IMR-90 (cell line): ENCODE measurements around the gene KCTD3. TPM values are rescaled to one million over a fixed set of nuclear protein-coding genes. Genes with fewer than 3 reads are reported as not detected.

ENCODE experiments used
- ATAC-seq: fragments of 200-7000 bp; cut with Tn5 transposase; 2 replicates; pipeline ENCODE4 v1.9.1; 2020; ENCODE audit warnings: low read depth, mild to moderate bottlenecking, moderate library complexity
- BruUV-seq: library from RNA; stranded (reverse); fragments of 400-500 nt; replicated peaks from 2 replicates; lab custom pipeline; 2021; lab: Mats Ljungman, UMichigan
- CTCF ChIA-PET: fragments of 300-600 bp; formaldehyde crosslinking; extraction: SDS; loops from one replicate; lab custom pipeline; 2021; ENCODE audit warnings: antibody characterized with exemption; lab: Yijun Ruan, JAX
- POLR2A ChIA-PET: fragments of 300-600 bp; sonication (Branson Sonifier 250); formaldehyde crosslinking; loops from one replicate; lab custom pipeline; 2022; ENCODE audit warnings: antibody characterized with exemption; ENCODE audit not compliant: unreplicated experiment; lab: Charles Lee
- DNase-seq: peaks from one replicate; pipeline ENCODE4 v3.0.0; 2013
- H2AFZ ChIP-seq: replicated peaks from 2 replicates; pipeline ENCODE3; 2013; ENCODE audit warnings: low read length, mild to moderate bottlenecking; ENCODE audit not compliant: poor library complexity
- H2AK5ac ChIP-seq: 2 replicates; pipeline ENCODE4 v1.6.1; 2013; ENCODE audit warnings: low read depth, low read length, inconsistent platforms
- H2AK9ac ChIP-seq: replicated peaks from 2 replicates; pipeline ENCODE3; 2013; ENCODE audit warnings: mild to moderate bottlenecking, low read depth, low read length, moderate library complexity; ENCODE audit not compliant: poor library complexity
- H2BK120ac ChIP-seq: 2 replicates; pipeline ENCODE4 v1.6.1; 2013; ENCODE audit warnings: low read depth, low read length, inconsistent platforms
- H2BK15ac ChIP-seq: 3 replicates; pipeline ENCODE4 v1.6.1; 2013; ENCODE audit warnings: low read depth, low read length, inconsistent platforms
- H2BK20ac ChIP-seq: 2 replicates; pipeline ENCODE4 v1.6.1; 2013; ENCODE audit warnings: low read depth, mild to moderate bottlenecking, inconsistent platforms, low read length, moderate library complexity
- H2BK5ac ChIP-seq: 2 replicates; pipeline ENCODE4 v1.6.1; 2013; ENCODE audit warnings: mild to moderate bottlenecking, low read depth, low read length, inconsistent platforms; ENCODE audit not compliant: poor library complexity, severe bottlenecking
- H3K14ac ChIP-seq: replicated peaks from 2 replicates; pipeline ENCODE4 v1.6.1; 2013; ENCODE audit warnings: low read depth, low read length, inconsistent platforms
- H3K18ac ChIP-seq: 2 replicates; pipeline ENCODE4 v1.6.1; 2013; ENCODE audit warnings: low read depth, low read length, control low read depth
- H3K23ac ChIP-seq: 2 replicates; pipeline ENCODE4 v1.6.1; 2013; ENCODE audit warnings: low read depth, low read length, inconsistent platforms
- H3K27ac ChIP-seq: 2 replicates; pipeline ENCODE4 v1.5.1; 2013; ENCODE audit warnings: mild to moderate bottlenecking, control low read depth, low read length; ENCODE audit not compliant: insufficient read depth
- H3K27me3 ChIP-seq: 2 replicates; pipeline ENCODE4 v1.6.1; 2013; ENCODE audit warnings: low read length; ENCODE audit not compliant: control insufficient read depth, insufficient read depth
- H3K36me3 ChIP-seq: 2 replicates; pipeline ENCODE4 v1.6.1; 2013; ENCODE audit warnings: low read length, mixed read lengths; ENCODE audit not compliant: control insufficient read depth, insufficient read depth
- H3K4ac ChIP-seq: 2 replicates; pipeline ENCODE4 v1.6.1; 2013; ENCODE audit warnings: low read depth, low read length, inconsistent platforms
- H3K4me1 ChIP-seq: 2 replicates; pipeline ENCODE4 v1.6.1; 2013; ENCODE audit warnings: low read length, mixed read lengths; ENCODE audit not compliant: control insufficient read depth, insufficient read depth
- H3K4me2 ChIP-seq: 2 replicates; pipeline ENCODE4 v1.6.1; 2013; ENCODE audit warnings: low read depth, mild to moderate bottlenecking, control low read depth, low read length, moderate library complexity
- H3K4me3 ChIP-seq: 2 replicates; pipeline ENCODE4 v1.5.1; 2013; ENCODE audit warnings: low read depth, mild to moderate bottlenecking, control low read depth, low read length, moderate library complexity; ENCODE audit not compliant: insufficient read depth
- H3K56ac ChIP-seq: 2 replicates; pipeline ENCODE4 v1.6.1; 2013; ENCODE audit warnings: low read length, inconsistent platforms; ENCODE audit not compliant: insufficient read depth; ENCODE audit errors: extremely low read depth
- H3K79me1 ChIP-seq, 2 experiments: 2 replicates each; pipeline ENCODE4 v1.6.1; 2013; ENCODE audit warnings: low read length in 2 of 2, inconsistent platforms in 1 of 2, low read depth in 1 of 2
- H3K9ac ChIP-seq: 2 replicates; pipeline ENCODE4 v1.6.1; 2013; ENCODE audit warnings: low read depth, low read length, control low read depth
- H3K9me1 ChIP-seq: 2 replicates; pipeline ENCODE4 v1.6.1; 2013; ENCODE audit warnings: low read length, inconsistent platforms; ENCODE audit not compliant: insufficient read depth
- H3K9me3 ChIP-seq: 2 replicates; pipeline ENCODE4 v1.6.1; 2013; ENCODE audit warnings: low read length; ENCODE audit not compliant: control insufficient read depth, insufficient read depth
- H4K20me1 ChIP-seq: 2 replicates; pipeline ENCODE4 v1.6.1; 2013; ENCODE audit warnings: low read length, inconsistent platforms; ENCODE audit not compliant: insufficient read depth
- H4K5ac ChIP-seq: 2 replicates; pipeline ENCODE4 v1.6.1; 2013; ENCODE audit warnings: mild to moderate bottlenecking, low read depth, low read length, control low read depth
- H4K8ac ChIP-seq, 2 experiments: 2 replicates each; pipeline ENCODE4 v1.6.1; 2013; ENCODE audit warnings: low read depth in 2 of 2, low read length in 2 of 2, control low read depth in 1 of 2, inconsistent platforms in 1 of 2
- H4K91ac ChIP-seq: 2 replicates; pipeline ENCODE4 v1.6.1; 2013; ENCODE audit warnings: low read depth, low read length, inconsistent platforms; ENCODE audit not compliant: insufficient read depth
- BHLHE40 ChIP-seq: fragments of 150-350 bp; IDR thresholded peaks from 2 replicates; pipeline ENCODE4 v1.6.1; 2016; ENCODE audit warnings: mild to moderate bottlenecking, low read depth, low read length
- CEBPB ChIP-seq: IDR thresholded peaks from 2 replicates; pipeline ENCODE4 v1.6.1; 2012; ENCODE audit warnings: low read depth, low read length, improper control_type of control experiment
- CHD1 ChIP-seq: IDR thresholded peaks from 2 replicates; pipeline ENCODE4 v1.6.1; 2012; ENCODE audit warnings: low read depth, low read length, improper control_type of control experiment
- CTCF ChIP-seq: conservative IDR thresholded peaks from 2 replicates; pipeline ENCODE4 v1.5.1; 2012; ENCODE audit warnings: mild to moderate bottlenecking, low read depth, low read length, improper control_type of control experiment
- ELK1 ChIP-seq: fragments of 150-350 bp; IDR thresholded peaks from 2 replicates; pipeline ENCODE4 v1.6.1; 2016; ENCODE audit warnings: low read depth, mild to moderate bottlenecking, low read length, moderate library complexity, borderline replicate concordance
- FOS ChIP-seq: fragments of 150-350 bp; IDR thresholded peaks from 2 replicates; pipeline ENCODE4 v1.6.1; 2016; ENCODE audit warnings: low read depth, low read length
- MAFK ChIP-seq: IDR thresholded peaks from 2 replicates; pipeline ENCODE4 v1.6.1; 2012; ENCODE audit warnings: low read depth, low read length, improper control_type of control experiment
- MAZ ChIP-seq: IDR thresholded peaks from 2 replicates; pipeline ENCODE4 v1.6.1; 2012; ENCODE audit warnings: low read depth, mild to moderate bottlenecking, low read length, improper control_type of control experiment, moderate library complexity, borderline replicate concordance
- MXI1 ChIP-seq: IDR thresholded peaks from 2 replicates; pipeline ENCODE4 v1.6.1; 2012; ENCODE audit warnings: low read depth, mild to moderate bottlenecking, low read length, moderate library complexity, borderline replicate concordance
- NFE2L2 ChIP-seq: fragments of 150-350 bp; IDR thresholded peaks from 2 replicates; pipeline ENCODE4 v1.6.1; 2016; ENCODE audit warnings: low read depth, mild to moderate bottlenecking, low read length
- POLR2A ChIP-seq: IDR thresholded peaks from 2 replicates; pipeline ENCODE4 v1.6.1; 2012; ENCODE audit warnings: mild to moderate bottlenecking, low read depth, low read length
- RAD21 ChIP-seq: IDR thresholded peaks from 2 replicates; pipeline ENCODE4 v1.6.1; 2012; ENCODE audit warnings: low read length, improper control_type of control experiment
- RCOR1 ChIP-seq: IDR thresholded peaks from 2 replicates; pipeline ENCODE4 v1.6.1; 2012; ENCODE audit warnings: mild to moderate bottlenecking, low read length, improper control_type of control experiment; ENCODE audit not compliant: insufficient replicate concordance
- RFX5 ChIP-seq: IDR thresholded peaks from 2 replicates; pipeline ENCODE4 v1.8.0; 2012; ENCODE audit warnings: low read depth, mild to moderate bottlenecking, low read length, moderate library complexity
- SMC3 ChIP-seq: fragments of 150-350 bp; IDR thresholded peaks from 2 replicates; pipeline ENCODE4 v1.6.1; 2016; ENCODE audit warnings: low read depth, mild to moderate bottlenecking, antibody characterized with exemption, low read length, moderate library complexity
- WGBS, 2 experiments: methylation state at CpG; one replicate each; pipeline versions ENCODE4 v1.1.5 to v1.1.7; 2013; ENCODE audit warnings: missing lambda C conversion rate in 2 of 2; ENCODE audit not compliant: insufficient read length in 1 of 2; ENCODE audit errors: extremely low coverage in 2 of 2; 5-methylcytosine and 5-hydroxymethylcytosine counted together
- dilution Hi-C: fragments of 300-500 bp; cut with HindIII; formaldehyde crosslinking; loops from one replicate; pipeline ENCODE4 v1.14.3; 2018; ENCODE audit warnings: low sequenced_read_pairs; ENCODE audit not compliant: unreplicated experiment
- in situ Hi-C: fragments of 300-500 bp; cut with MboI; formaldehyde crosslinking; loops from 3 replicates; pipeline ENCODE4 v1.14.3; 2019; ENCODE audit warnings: low sequenced_read_pairs, inconsistent platforms, mixed read lengths
- intact Hi-C: fragments of 100-400 bp; cut with micrococcal nuclease; formaldehyde crosslinking; loops from 2 replicates; pipeline ENCODE4 v1.10.0; 2022
- polyA plus RNA-seq, 3 experiments: library from polyadenylated mRNA; depleted of rRNA; stranded (reverse); fragments of >200 nt; gene quantifications; 2 replicates each; pipeline ENCODE4 v1.2.3, GENCODE V29; 2012; ENCODE audit warnings: low replicate concordance in 1 of 3
- total RNA-seq: library from RNA; depleted of rRNA; stranded (reverse); fragments of >200 nt; gene quantifications from 2 replicates; pipeline ENCODE4 v1.2.3, GENCODE V29; 2012
- TF ChIP-seq, protein P1 (sequence below): fragments of 150-350 bp; IDR thresholded peaks from 2 replicates; pipeline ENCODE4 v1.6.1; 2017; ENCODE audit warnings: mild to moderate bottlenecking, antibody characterized with exemption, low read length, low read depth

Gene KCTD3
- total and polyA plus RNA-seq, 2 of the 4 experiments (the other 2 are of a cell fraction): 43.6 to 49.5 TPM

- dilution Hi-C loops: no loop called here
Observed at GRCh38 chr1:215647738-215648137, 80.6 kb downstream of the KCTD3 start.

More at GRCh38 chr1:215647738-215648137, 80.6 kb downstream of the KCTD3 start:
- BruUV-seq: no TSS peak
- CTCF ChIA-PET: no interaction called here
- Histone ChIP-seq H3K56ac (no peak overlapping the region), H3K79me1 (no peaks in the 10 kb centered on the region), H4K8ac (no peak overlapping the region), H3K9ac (no peak overlapping the region), H2AFZ (no peak overlapping the region), H3K4ac (no peak overlapping the region), H3K4me1 (peaks cover 2% of the 10 kb centered on the region; the same call in 1 of the 2 replicates), H3K9me1 (no peaks in the 10 kb centered on the region), H2AK5ac (no peak overlapping the region), H4K5ac (no peak overlapping the region), H3K4me2 (no peak overlapping the region), H3K27me3 (no peaks in the 10 kb centered on the region; the same call in 1 of the 2 replicates), H2BK20ac (no peak overlapping the region), H2BK15ac (no peak overlapping the region), H3K9me3 (no peaks in the 10 kb centered on the region), H3K23ac (no peak overlapping the region), H3K27ac (no peak overlapping the region), H3K14ac (no peak overlapping the region), H2AK9ac (no peak overlapping the region), H3K36me3 (no peaks in the 10 kb centered on the region), H2BK5ac (no peak overlapping the region), H3K18ac (no peak overlapping the region), H3K4me3 (no peak overlapping the region), H4K91ac (no peak overlapping the region), H4K20me1 (no peaks in the 10 kb centered on the region), H2BK120ac (no peak overlapping the region)
- TF ChIP-seq RCOR1 (no peak), RAD21 (no peak), MAFK (no peak), SMC3 (no peak), CTCF (no peak), POLR2A (no peak), MXI1 (no peak), CHD1 (no peak), RFX5 (no peak), FOS (no peak), NFE2L2 (no peak), CEBPB (no peak), MAZ (no peak), ELK1 (no peak), BHLHE40 (no peak)
- TF ChIP-seq, protein P1, sequence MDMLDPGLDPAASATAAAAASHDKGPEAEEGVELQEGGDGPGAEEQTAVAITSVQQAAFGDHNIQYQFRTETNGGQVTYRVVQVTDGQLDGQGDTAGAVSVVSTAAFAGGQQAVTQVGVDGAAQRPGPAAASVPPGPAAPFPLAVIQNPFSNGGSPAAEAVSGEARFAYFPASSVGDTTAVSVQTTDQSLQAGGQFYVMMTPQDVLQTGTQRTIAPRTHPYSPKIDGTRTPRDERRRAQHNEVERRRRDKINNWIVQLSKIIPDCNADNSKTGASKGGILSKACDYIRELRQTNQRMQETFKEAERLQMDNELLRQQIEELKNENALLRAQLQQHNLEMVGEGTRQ: no peak
- no CpG with 5 or more reads among the region's 3 CpGs for WGBS, 2 experiments
- in situ Hi-C loops: no loop called here
- ATAC-seq: no peak
- POLR2A ChIA-PET: no interaction called here
- intact Hi-C loops: no loop called here
- no peak for DNase-seq
